Pancreas (tissue), 10 donors: Measurements from ENCODE around the gene HCRTR2. TPM values are rescaled to one million over a fixed set of nuclear protein-coding genes. Genes with fewer than 3 reads are reported as not detected.
"Not testable (repeated sequence)": the region's sequence is repeated elsewhere in the genome, so short reads cannot be mapped to it uniquely, and the experiment has no call there.

Experiments
- ATAC-seq, 4 donors: fragments of 200-7000 bp; cut with Tn5 transposase; one replicate each; pipeline versions ENCODE4 v1.8.0 to v1.9.1; 2020; ENCODE audit warnings: mild to moderate bottlenecking in 4 of 4, moderate library complexity in 4 of 4
- DNase-seq, 6 donors: peaks; one replicate each; pipeline ENCODE4 v3.0.0-alpha.2; 2020
- FAIRE-seq: peaks from 2 replicates; lab custom pipeline; 2012; peaks lifted over from hg19 to GRCh38; lab: Jason Lieb, UNC
- H3K27ac ChIP-seq, 4 donors: fragments of 200-600 bp; sonication (generic); 1 replicate in 3 of 4; 2 replicates in 1 of 4; pipeline versions ENCODE4 v1.5.0 to v1.8.0; 2020
- H3K27me3 ChIP-seq, 4 donors: fragments of 200-600 bp; one replicate each; pipeline ENCODE4 v1.8.0; 2021
- H3K36me3 ChIP-seq, 3 donors: fragments of 200-600 bp; sonication (generic) in 1 of 3; one replicate each; pipeline versions ENCODE4 v1.5.0 to v1.8.0; 2020 to 2021
- H3K4me1 ChIP-seq, 3 donors: fragments of 200-600 bp; one replicate each; pipeline ENCODE4 v1.8.0; 2021
- H3K4me3 ChIP-seq, 4 donors: fragments of 200-600 bp; sonication (generic) in 2 of 4; one replicate each; pipeline versions ENCODE4 v1.5.0 to v1.8.0; 2020 to 2021
- H3K9me3 ChIP-seq, 4 donors: fragments of 200-600 bp; one replicate each; pipeline ENCODE4 v1.8.0; 2021
- CTCF ChIP-seq, 4 donors: fragments of 200-600 bp; sonication (generic) in 3 of 4; IDR thresholded peaks; one replicate each; pipeline versions ENCODE4 v1.5.0 to v1.8.0; 2021; ENCODE audit warnings: antibody characterized with exemption in 4 of 4
- WGBS, 2 donors: extraction: QIAGEN DNeasy Blood & Tissue Kit; methylation state at CpG; one replicate each; pipeline ENCODE4 v1.1.7; 2013; 5-methylcytosine and 5-hydroxymethylcytosine counted together
- intact Hi-C, 3 donors: fragments of 100-400 bp; cut with DNase I; formaldehyde crosslinking; loops; one replicate each; pipeline versions ENCODE4 v1.11.1 to v1.14.2; 2022
- polyA plus RNA-seq, 2 donors: library from polyadenylated mRNA; stranded (reverse); fragments of 200-250 nt; gene quantifications; one replicate each; pipeline ENCODE4 v1.2.3, GENCODE V29; 2013
- total RNA-seq, 6 donors: library from RNA; stranded (reverse); fragmentation: NEBNext Ultra II Directional in 4 of 6; extraction: Animal tissue kit (Norgen Biotek cat#: 25700) in 4 of 6; gene quantifications; one replicate each; pipeline versions ENCODE4 v1.2.1 to v1.2.4, GENCODE V29; 2021 to 2023
- donor health status: healthy with polysubstance abuse.
- donor health status: DM: no; HTN: no; CAD: no; lungs with moderate emphysema.
- donor health status: DM: no; HTN: no; CAD: no.
- donor health status: control.
- donor health status: control.
- donor health status: Bipolar disorder and iron deficiency.
- donor health status: DM: yes; HTN: yes; CAD: no.
- donor health status: DM: no; HTN: no; CAD: no.
- donor health status: DM: no; HTN: no; CAD: no.
- donor health status: DM: yes; HTN: yes; CAD: no.

The HCRTR2 gene
- total and polyA plus RNA-seq, 8 donors, result not detected

- H3K4me1 ChIP-seq, result no peaks in the 10 kb centered on the region
- FAIRE-seq, result no peak
- no peak for ATAC-seq
- DNase-seq, result no peak
- no peak overlapping the region for H3K4me3 ChIP-seq
- intact Hi-C loops, result no loop called here
- WGBS, 2 donors, result 69 to 79% methylated on average over 4 of the region's 4 CpGs
- H3K27ac ChIP-seq, result no peak overlapping the region
- H3K27me3 ChIP-seq, result no peaks in the 10 kb centered on the region
- no peak for TF ChIP-seq CTCF (IDR thresholded peaks at IDR 0.05)
- H3K9me3 ChIP-seq, result no peaks in the 10 kb centered on the region
- H3K36me3 ChIP-seq, result no peaks in the 10 kb centered on the region
Observed at GRCh38 chr6:55137929-55138693, 36.2 kb upstream of the HCRTR2 start.

- intact Hi-C loops, result no loop called here
- Histone ChIP-seq H3K4me3 (no peak overlapping the region), H3K27ac (no peak overlapping the region), H3K4me1 (no peaks in the 10 kb centered on the region), H3K9me3 (no peaks in the 10 kb centered on the region), H3K27me3 (no peaks in the 10 kb centered on the region), H3K36me3 (no peaks in the 10 kb centered on the region)
- FAIRE-seq, result no peak
- no peak for TF ChIP-seq CTCF (IDR thresholded peaks at IDR 0.05)
- DNase-seq, result no peak
- ATAC-seq, result no peak
Observed at GRCh38 chr6:55141611-55142010, 32.7 kb upstream of the HCRTR2 start.

- no peaks in the 10 kb centered on the region for H3K36me3 ChIP-seq
- H3K9me3 ChIP-seq, result no peaks in the 10 kb centered on the region
- WGBS, 2 donors, result 45 to 58% methylated on average over 2 of the region's 2 CpGs
- H3K4me1 ChIP-seq, result no peaks in the 10 kb centered on the region
- H3K27ac ChIP-seq, result no peak overlapping the region
- H3K27me3 ChIP-seq, result no peaks in the 10 kb centered on the region
- intact Hi-C loops, result no loop called here
- no peak overlapping the region for H3K4me3 ChIP-seq
- no peak for TF ChIP-seq CTCF (IDR thresholded peaks at IDR 0.05)
- no peak for ATAC-seq
- FAIRE-seq, result no peak
- no peak for DNase-seq
Observed at GRCh38 chr6:55142610-55143009, 31.7 kb upstream of the HCRTR2 start.

- H3K27me3 ChIP-seq, result no peaks in the 10 kb centered on the region
- no peak for FAIRE-seq
- H3K36me3 ChIP-seq, result no peaks in the 10 kb centered on the region
- H3K27ac ChIP-seq, result no peak overlapping the region
- H3K9me3 ChIP-seq, result no peaks in the 10 kb centered on the region
- H3K4me3 ChIP-seq, result no peak overlapping the region
- 31 to 44% methylated on average over 1 of the region's 1 CpG for WGBS, 2 donors
- ATAC-seq, result no peak
- intact Hi-C loops, result no loop called here
- no peak for DNase-seq
- TF ChIP-seq CTCF (IDR thresholded peaks at IDR 0.05), result no peak
- H3K4me1 ChIP-seq, result no peaks in the 10 kb centered on the region
Observed at GRCh38 chr6:55153284-55153683, 21.0 kb upstream of the HCRTR2 start.

- H3K27me3 ChIP-seq, H3K9me3 ChIP-seq, H3K4me3 ChIP-seq, H3K36me3 ChIP-seq, H3K4me1 ChIP-seq, FAIRE-seq, H3K27ac ChIP-seq, ATAC-seq, intact Hi-C loops: not testable (repeated sequence)
- WGBS, 2 donors, result 69 to 80% methylated on average over 9 of the region's 9 CpGs
- peak in 1 of 6 donors; percentile 52 for DNase-seq
Observed at GRCh38 chr6:55158784-55159183, 15.5 kb upstream of the HCRTR2 start.
